GM12873 (cell line): ENCODE results near the gene CEP104.

ENCODE experiments used
- CTCF ChIP-seq: IDR thresholded peaks from 2 replicates; pipeline ENCODE4 v1.5.1; 2012; ENCODE audit warnings: low read depth, mild to moderate bottlenecking, moderate library complexity, low read length, control low read depth; ENCODE audit not compliant: insufficient read depth; ENCODE audit errors: missing control alignments

CEP104 gene

DNA sequence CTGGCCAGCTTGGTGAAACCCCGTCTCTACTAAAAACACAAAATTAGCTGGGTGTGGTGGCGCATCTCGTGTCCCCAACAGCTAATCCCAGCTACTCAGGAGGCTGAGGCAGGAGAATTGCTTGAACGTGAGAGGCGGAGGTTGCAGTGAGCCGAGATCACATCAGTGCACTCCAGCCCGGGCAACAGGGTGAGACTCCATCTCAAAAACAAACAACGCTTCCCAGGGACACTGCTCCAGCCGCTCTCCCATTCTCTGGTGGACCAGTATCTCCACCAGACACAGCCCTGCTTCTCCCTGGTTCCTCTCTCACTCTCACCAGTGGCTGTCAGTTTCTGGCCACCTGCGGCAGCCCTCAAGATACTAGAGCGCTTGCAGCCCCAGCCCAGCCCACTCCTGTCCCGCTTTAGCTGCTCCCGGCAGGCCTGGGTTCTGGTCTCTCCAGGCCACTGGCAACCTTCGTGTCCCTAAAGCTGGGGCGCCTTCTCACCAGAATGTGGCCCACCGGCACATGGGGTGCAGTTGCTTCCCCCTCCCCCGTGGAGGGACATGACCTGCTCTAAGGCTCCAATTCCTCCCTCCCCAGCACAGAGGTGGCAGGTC lies 39.8 kb downstream of the CEP104 start:
- no peak for TF ChIP-seq CTCF

DNA sequence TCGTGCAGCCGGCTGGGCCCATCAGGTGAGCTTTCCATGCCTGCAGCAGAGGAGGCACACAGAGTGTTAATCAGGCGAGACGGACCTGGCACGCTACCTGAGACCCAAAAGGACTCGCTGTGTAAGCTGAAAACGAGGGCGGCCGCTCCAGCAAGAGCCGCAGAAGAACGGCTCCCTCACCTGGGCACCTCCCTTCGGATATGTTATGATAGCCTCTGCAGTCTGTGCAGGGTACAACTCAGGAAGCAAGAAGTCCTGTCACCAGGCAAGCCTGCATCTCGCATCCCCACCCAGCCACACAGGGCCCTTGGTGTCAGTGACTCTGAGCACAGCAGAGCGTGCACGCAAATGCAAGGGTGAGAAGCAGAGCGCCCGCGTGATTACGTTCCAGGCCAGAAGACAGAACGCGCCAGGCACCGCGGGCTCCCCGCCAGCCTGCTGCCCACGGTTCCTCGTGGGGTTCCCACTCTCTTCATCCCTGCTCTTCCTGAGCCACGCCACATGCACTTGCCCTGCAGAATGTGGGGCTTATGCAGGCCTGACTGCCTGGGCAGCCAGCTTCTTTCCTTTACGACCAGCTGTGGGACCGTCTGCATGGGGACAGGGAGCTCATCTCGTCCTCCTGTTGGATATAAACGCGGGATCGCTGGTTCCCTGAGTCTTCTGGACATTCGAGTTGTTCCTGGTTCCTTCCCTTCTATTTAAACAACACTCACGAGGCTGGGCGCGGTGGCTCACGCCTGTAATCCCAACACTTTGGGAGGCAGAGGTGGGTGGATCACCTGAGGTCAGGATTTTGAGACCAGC lies 40.5 kb downstream of the CEP104 start:
- TF ChIP-seq CTCF, result no peak

GRCh38 chr1:3814771-3815561 lies 42.0 kb downstream of the CEP104 start:
- TF ChIP-seq CTCF, result no peak

DNA sequence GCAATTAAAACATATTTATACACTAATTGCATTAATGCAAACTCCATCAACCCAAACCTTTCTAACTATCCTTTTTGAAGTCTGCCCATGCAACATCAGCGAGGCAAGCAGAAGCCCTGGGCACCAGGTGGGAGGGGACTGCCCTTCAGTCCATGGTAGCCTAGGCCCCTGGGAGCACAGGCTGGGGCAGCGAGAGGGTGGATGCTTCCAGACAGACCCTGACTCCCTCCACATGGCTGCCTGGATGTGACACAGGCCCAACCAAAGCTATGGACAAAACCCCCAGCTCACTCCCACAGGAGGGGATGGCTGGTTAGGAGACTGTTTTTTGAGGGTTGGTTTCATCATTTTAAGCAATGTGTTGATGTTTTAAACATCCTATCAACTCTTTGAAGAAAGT lies 42.9 kb downstream of the CEP104 start:
- no peak for TF ChIP-seq CTCF

- TF ChIP-seq CTCF, result no peak
Measured at GRCh38 chr1:3811595-3811911, 45.5 kb downstream of the CEP104 start.

GRCh38 chr1:3809680-3810079 lies 47.3 kb downstream of the CEP104 start:
- TF ChIP-seq CTCF, result no peak

GRCh38 chr1:3807769-3808168 lies 49.2 kb downstream of the CEP104 start:
- no peak for TF ChIP-seq CTCF
